HG03342 (cell line): Measurements from ENCODE around the gene NUP133.
"Not testable (repeated sequence)": the region's sequence is repeated elsewhere in the genome, so short reads cannot be mapped to it uniquely, and the experiment has no call there.

Experiments
- ATAC-seq: cut with Tn5 transposase; IDR thresholded peaks from one replicate; pipeline ENCODE4 v1.9.1; 2021; ENCODE audit warnings: mild to moderate bottlenecking, moderate library complexity; ENCODE audit not compliant: unreplicated experiment

The NUP133 gene

GRCh38 chr1:229511201-229511600, 3.1 kb upstream of the NUP133 start:
- ATAC-seq, result not testable (repeated sequence)

- no peak for ATAC-seq
Observed at GRCh38 chr1:229509576-229509975, 1.4 kb upstream of the NUP133 start.

GRCh38 chr1:229508823-229509337, 739 bp upstream of the NUP133 start:
- ATAC-seq, result no peak

GRCh38 chr1:229507502-229507901, 639 bp downstream of the NUP133 start:
- ATAC-seq, result no peak

GRCh38 chr1:229506633-229507032, 1.5 kb downstream of the NUP133 start:
- no peak for ATAC-seq

- ATAC-seq, result no peak
Observed at GRCh38 chr1:229495782-229496181, 12.4 kb downstream of the NUP133 start.

GRCh38 chr1:229487181-229487580, 21.0 kb downstream of the NUP133 start:
- no peak for ATAC-seq

- no peak for ATAC-seq
Observed at GRCh38 chr1:229485318-229485717, 22.8 kb downstream of the NUP133 start.

GRCh38 chr1:229482511-229482910, 25.6 kb downstream of the NUP133 start:
- no peak for ATAC-seq

- no peak for ATAC-seq
Observed at GRCh38 chr1:229480495-229480894, 27.6 kb downstream of the NUP133 start.

GRCh38 chr1:229479660-229480399, 28.3 kb downstream of the NUP133 start:
- peak; percentile 77 for ATAC-seq

- peak; percentile 76 for ATAC-seq
Observed at GRCh38 chr1:229478852-229479251, 29.3 kb downstream of the NUP133 start.

GRCh38 chr1:229475859-229476258, 32.3 kb downstream of the NUP133 start:
- not testable (repeated sequence) for ATAC-seq

GRCh38 chr1:229474509-229474908, 33.6 kb downstream of the NUP133 start:
- no peak for ATAC-seq

- ATAC-seq, result no peak
Observed at GRCh38 chr1:229471175-229471574, 37.0 kb downstream of the NUP133 start.

- no peak for ATAC-seq
Observed at GRCh38 chr1:229470406-229471043, 37.6 kb downstream of the NUP133 start.

- ATAC-seq, result no peak
Observed at GRCh38 chr1:229466887-229467286, 41.3 kb downstream of the NUP133 start.

- no peak for ATAC-seq
Observed at GRCh38 chr1:229464672-229465071, 43.5 kb downstream of the NUP133 start.

- no peak for ATAC-seq
Observed at GRCh38 chr1:229461032-229461668, 47.0 kb downstream of the NUP133 start.

GRCh38 chr1:229459815-229460214, 48.3 kb downstream of the NUP133 start:
- ATAC-seq, result no peak

GRCh38 chr1:229457436-229457835, 50.7 kb downstream of the NUP133 start:
- no peak for ATAC-seq

GRCh38 chr1:229456016-229456415, 52.1 kb downstream of the NUP133 start:
- no peak for ATAC-seq
